SIG-M5 (cell line): Measurements from ENCODE around the gene RNASEH2C.
A peak's percentile ranks its signal among the peaks of the same experiment; 100 is the strongest.
"Not testable (repeated sequence)": the region's sequence is repeated elsewhere in the genome, so short reads cannot be mapped to it uniquely, and the experiment has no call there.

Experiments used
- DNase-seq: peaks from one replicate; lab custom pipeline; 2025; lab: John Stamatoyannopoulos, UW

RNASEH2C gene

DNA sequence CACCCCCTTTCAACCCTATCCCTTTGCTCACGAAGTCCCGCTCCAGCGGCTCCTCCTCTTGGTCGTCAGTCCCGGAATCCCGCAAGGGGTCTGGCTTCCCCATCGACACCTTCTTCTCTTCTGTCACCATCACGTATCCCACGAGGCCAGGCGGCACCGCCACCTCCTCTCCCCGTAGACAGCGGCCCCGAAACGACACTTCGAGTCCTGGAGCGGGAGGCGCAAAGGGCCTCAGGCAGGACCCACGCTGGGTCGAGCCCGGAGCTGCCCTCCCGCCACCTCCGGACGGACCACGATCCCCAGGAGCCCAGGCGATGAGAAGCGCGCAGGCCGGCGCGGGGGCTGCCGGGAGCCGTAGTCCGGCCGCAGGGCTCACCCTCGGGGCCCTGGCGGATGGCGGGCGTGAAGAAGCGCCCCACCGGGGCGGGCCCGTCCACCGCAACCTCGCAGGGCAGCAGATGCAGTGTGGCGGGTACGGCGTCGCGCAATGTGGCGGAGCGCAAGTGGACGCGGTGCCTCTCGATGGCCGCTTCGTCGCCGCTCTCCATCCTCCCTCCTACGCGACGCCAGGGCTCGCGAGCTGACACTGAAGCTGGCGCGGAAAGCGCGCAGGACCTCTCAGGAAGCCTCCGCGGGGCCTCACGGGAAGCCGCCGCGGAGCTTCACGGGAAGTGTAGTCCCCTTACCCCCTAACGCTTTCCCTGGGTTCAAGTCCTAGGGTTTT lies at the start of gene RNASEH2C:
RNASEH2C (minus strand) TSS at position 588 of the 724 bp plus-strand sequence; CDS start at position 548, 40 bp downstream.
- no peak for DNase-seq

DNA sequence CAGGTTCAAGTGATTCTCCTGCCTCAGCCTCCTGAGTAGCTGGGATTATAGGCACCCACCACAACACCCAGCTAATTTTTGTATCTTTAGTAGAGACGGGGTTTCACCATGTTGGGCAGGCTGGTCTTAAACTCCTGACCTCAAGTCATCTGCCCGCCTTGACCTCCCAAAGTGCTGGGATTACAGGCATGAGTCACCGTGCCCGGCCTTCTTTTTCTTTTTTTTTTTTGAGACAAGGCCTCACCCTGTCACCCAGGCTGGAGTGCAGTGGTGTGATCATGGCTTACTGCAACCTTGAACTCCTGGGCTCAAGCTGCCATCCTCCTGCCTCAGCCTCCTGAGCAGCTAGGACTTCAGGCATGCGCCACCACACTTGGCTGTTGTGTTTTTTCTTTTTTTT lies 47.2 kb upstream of the RNASEH2C start:
- not testable (repeated sequence) for DNase-seq

- no peak for DNase-seq
Measured at GRCh38 chr11:65767406-65767805, 46.8 kb upstream of the RNASEH2C start.

DNA sequence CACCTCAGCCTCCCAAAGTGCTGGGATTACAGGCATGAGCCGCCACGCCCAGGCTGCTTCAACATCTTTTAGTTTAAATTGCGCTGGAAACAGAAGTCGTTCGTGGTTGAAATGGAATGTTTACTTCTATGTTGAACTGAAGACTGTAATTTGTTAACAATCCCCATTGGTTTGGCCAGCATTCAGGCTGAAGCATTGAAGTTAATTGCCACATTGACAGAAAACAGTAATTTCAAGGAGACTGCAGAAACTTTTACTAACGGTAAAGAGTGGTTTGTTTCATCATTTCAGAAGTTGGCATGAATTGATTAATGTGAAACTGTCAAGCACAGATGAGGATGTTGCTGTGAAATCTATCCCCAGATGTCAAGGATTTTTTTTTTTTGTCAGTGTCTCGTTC lies 45.9 kb upstream of the RNASEH2C start:
- DNase-seq = peak; percentile 41

DNA sequence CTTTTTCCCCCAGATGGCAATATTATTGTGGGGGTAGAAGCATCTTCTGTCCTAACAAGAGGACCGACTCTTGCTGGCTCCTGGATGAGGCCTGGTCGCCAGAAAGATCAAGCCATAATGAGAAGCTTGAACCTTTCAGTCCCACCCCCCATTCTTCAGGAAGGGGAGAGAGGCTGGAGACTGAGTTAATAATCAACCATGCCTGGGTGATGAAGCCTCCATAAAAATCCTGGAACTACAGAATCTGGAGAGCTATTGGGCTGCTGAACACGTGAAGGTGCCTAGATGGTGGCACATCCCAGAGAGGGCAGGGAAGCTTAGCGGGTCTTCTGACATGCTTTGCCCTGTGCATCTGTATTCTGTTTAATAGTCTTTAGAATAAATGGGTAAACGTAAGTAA lies 43.8 kb upstream of the RNASEH2C start:
- DNase-seq = no peak

DNA sequence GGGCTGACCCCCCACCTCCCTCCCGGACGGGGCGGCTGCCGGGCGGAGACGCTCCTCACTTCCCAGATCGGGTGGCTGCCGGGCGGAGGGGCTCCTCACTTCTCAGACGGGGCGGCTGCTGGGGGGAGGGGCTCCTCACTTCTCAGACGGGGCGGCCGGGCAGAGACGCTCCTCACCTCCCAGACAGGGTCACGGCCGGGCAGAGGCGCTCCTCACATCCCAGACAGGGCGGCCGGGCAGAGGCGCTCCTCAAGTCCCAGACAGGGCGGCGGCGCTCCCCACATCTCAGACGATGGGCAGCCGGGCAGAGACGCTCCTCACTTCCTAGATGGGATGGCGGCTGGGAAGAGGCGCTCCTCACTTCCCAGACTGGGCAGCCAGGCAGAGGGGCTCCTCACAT lies 42.2 kb upstream of the RNASEH2C start:
- not testable (repeated sequence) for DNase-seq

- DNase-seq = not testable (repeated sequence)
Measured at GRCh38 chr11:65762169-65762568, 41.6 kb upstream of the RNASEH2C start.

GRCh38 chr11:65745049-65745448 lies 24.5 kb upstream of the RNASEH2C start:
- no peak for DNase-seq

DNA sequence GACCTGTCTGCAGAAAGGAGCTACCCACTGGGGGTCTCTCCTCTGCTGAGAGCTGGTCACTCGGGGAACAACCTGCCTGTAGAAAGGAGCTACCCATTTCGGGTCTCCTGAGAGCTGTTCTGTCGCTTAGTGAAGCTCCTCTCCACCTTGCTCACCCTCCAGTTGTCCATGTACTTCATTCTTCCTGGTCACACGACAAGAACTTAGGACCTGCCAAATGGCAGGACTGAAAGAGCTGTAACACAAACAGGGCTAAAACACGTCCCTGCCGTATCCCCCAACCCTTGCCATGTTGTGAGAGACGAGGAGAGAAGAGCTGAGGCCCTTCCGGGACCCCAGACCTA lies 24.1 kb upstream of the RNASEH2C start:
- DNase-seq = no peak

DNA sequence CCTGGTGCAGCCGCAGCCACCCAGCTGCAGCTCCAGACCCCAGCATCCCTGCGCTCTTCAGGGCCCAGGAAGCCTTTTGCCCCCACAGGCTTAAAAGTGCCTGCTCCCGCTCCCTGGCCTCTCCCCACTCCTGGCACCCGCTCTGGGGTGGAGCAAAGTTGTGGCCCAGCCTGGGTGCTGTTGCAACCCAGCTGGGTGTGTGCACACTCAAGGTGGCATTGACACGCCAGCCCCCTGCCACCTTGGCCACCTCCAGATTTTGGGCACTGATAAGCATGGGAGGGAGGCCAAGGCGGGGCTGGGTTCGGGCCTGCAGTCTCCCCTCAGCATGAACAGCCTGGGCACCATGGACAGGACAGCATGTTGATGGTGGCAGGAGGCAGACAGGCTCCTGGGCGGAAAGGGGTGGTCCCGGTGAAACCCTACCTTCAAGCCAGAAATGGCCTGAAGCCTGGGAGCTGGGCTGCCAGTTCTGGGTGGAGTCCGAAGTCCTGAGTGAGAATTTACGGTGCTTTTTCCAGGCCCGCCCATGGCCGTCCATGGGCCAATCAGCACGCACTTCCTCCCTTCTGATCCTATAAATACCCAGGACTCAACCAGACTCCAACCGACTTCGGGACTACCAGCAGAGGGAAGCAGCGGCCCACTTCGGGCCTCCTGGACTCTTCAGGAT lies 23.6 kb upstream of the RNASEH2C start:
- no peak for DNase-seq

- no peak for DNase-seq
Measured at GRCh38 chr11:65743681-65744025, 23.1 kb upstream of the RNASEH2C start.

GRCh38 chr11:65742353-65742752 lies 21.8 kb upstream of the RNASEH2C start:
- no peak for DNase-seq

DNA sequence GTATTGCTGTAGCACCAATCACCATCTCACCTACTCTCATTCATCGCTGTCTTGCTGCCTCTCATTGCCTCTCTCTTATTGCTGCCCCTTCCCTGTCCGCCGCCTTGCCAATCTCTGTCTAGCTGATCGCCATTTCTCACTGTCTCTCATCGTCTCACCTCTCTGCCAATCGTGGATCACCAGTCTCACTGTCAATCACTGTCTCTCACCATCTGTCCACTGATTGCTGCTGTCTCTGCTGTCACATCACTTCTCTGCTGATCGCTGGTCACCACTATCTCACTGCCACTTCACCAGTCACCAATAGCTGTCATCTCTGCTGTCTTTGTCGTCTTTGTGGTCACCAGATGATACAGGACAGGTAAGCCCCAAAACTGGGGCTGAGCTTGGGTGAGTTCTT lies 20.6 kb upstream of the RNASEH2C start:
- no peak for DNase-seq

- no peak for DNase-seq
Measured at GRCh38 chr11:65739022-65739421, 18.4 kb upstream of the RNASEH2C start.

DNA sequence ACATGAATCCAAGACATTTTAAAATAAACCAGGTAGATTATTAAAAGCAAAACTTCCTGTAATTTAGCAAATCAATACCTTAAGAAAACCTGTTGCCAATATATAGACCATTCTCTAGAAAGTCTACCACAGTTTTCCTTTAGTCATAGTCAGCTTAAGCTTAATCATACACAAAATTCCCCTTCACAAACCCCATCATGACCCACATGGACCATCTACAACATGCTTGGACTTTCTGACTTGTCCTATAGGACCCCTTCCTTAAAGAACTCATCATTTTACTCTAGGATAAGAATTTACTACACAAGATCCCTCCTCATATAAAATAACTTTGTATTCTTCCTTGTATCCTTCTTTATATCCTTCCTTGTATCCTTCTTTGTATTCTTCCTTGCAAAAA lies 16.2 kb upstream of the RNASEH2C start:
- no peak for DNase-seq

DNA sequence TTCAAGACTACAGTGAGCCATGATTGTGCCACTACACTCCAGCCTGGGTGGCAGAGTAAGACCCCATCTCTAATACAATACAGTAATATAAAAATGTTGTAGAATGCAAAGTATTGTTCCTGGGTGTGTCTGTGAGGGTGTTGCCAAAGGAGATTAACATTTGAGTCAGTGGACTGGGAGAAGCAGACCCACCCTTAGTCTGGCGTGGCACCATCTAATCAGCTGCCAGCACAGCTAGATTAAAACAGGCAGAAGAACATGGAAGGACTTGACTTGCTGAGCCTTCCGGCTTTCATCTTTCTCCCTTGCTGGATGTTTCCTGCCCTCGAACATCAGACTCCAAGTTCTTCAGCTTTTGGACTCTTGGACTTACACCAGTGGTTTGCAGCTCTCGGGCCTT lies 14.5 kb upstream of the RNASEH2C start:
- DNase-seq = not testable (repeated sequence)

- DNase-seq = no peak
Measured at GRCh38 chr11:65730461-65730860, 9.9 kb upstream of the RNASEH2C start.

DNA sequence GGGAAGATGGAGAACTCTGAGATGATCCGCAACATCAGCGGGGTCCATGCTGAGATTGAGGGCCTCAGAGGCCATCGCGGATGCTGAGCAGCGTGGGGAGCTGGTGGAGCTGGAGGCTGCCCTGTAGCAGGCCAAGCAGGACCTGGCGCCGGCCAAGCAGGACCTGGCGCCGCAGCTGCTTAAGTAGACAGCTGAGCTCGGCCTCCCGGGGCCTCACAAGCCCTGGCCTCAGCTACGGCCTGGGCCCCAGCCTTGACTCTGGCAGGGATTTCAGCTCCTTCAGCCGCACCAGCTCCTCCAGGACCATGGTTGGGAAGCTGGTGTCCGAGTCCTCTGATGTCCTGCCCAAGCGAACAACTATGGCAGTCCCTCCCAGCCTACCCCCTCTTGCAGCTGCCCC lies 7.3 kb upstream of the RNASEH2C start:
- DNase-seq = no peak

- no peak for DNase-seq
Measured at GRCh38 chr11:65726660-65727059, 6.1 kb upstream of the RNASEH2C start.

DNA sequence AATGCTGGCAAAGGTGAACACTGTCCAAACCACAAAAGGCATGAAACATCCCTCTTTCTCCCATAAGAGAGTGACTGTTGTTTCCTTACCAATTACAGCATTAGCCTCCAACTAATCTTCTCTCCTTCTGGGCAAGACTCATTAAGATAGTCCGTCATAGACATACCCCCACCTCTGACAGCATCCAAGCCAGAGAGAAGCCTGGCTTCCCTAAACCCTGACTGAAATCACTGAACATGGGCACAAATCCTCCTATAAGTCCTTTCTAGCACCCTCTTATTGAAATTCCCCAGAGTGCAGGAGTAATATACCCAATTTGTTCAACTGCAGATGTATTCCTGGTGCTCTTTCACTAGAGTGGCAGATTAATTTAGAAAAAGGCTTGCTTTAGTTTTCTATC lies 1.7 kb upstream of the RNASEH2C start:
- no peak for DNase-seq

DNA sequence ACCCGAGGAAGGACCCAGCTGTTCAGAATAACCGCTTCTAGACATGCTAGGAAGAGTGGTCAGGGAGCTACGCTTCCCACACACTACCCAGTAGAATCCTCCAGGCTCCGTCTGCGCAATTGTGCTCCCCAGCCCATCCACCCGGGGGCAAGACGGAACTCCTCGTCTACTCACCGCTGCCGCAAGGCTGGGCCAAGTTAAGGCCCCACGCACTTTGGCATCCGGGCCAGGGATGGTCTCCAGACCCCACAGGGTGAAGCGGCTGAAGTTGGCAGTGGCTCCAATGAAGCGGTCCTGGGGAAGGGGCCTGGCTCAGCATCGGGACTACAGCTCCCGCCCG lies 757 bp downstream of the RNASEH2C start:
- no peak for DNase-seq

- DNase-seq = no peak
Measured at GRCh38 chr11:65718964-65719492, 1.6 kb downstream of the RNASEH2C start.

DNA sequence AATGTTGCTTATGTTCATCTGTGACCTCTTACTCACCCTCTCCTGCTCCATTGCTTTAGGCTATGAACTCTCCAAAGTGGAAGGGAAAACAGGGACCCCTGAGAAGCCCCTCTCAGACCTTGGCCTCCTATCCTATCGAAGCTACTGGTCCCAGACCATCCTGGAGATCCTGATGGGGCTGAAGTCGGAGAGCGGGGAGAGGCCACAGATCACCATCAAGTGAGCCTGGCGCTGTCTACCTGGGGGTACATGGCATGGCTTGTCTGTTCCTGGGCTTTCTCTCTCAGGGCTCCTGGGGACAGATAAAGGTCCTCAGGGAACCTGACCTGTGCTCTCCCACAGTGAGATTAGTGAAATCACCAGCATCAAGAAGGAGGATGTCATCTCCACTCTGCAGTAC lies 2.1 kb downstream of the RNASEH2C start:
- DNase-seq = no peak

DNA sequence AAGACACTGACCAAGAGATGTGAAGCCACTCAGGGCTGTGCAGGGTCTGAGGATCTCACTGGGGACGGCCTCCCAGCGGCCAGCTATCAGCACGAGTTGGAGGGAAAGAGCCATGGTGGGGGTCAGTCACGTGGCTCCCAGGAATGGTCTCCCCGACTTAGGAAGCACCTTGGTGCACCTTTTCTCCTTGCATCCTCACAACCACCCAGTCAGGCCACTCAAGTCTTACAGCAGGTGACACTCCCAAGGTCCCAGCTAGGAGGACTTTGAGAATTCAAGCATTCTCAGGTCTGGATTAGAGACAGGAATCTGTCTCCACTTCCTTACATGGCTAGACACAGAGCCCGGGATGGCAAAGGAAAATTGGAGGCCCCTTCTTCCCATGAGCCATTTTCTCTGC lies 2.7 kb downstream of the RNASEH2C start:
- DNase-seq = no peak
